HG03159 (cell line): ENCODE data around the gene DUSP18.
"Not testable (repeated sequence)": the region's sequence is repeated elsewhere in the genome, so short reads cannot be mapped to it uniquely, and the experiment has no call there.

Experiments
- ATAC-seq: cut with Tn5 transposase; IDR thresholded peaks from one replicate; pipeline ENCODE4 v1.9.1; 2021; ENCODE audit warnings: mild to moderate bottlenecking, moderate library complexity; ENCODE audit not compliant: unreplicated experiment

Gene DUSP18

GRCh38 chr22:30640839-30641430, 26.7 kb downstream of the DUSP18 start:
- no peak for ATAC-seq

GRCh38 chr22:30640361-30640760, 27.3 kb downstream of the DUSP18 start:
- ATAC-seq = no peak

- ATAC-seq = no peak
Measured at GRCh38 chr22:30637701-30638114, 30.0 kb downstream of the DUSP18 start.

DNA sequence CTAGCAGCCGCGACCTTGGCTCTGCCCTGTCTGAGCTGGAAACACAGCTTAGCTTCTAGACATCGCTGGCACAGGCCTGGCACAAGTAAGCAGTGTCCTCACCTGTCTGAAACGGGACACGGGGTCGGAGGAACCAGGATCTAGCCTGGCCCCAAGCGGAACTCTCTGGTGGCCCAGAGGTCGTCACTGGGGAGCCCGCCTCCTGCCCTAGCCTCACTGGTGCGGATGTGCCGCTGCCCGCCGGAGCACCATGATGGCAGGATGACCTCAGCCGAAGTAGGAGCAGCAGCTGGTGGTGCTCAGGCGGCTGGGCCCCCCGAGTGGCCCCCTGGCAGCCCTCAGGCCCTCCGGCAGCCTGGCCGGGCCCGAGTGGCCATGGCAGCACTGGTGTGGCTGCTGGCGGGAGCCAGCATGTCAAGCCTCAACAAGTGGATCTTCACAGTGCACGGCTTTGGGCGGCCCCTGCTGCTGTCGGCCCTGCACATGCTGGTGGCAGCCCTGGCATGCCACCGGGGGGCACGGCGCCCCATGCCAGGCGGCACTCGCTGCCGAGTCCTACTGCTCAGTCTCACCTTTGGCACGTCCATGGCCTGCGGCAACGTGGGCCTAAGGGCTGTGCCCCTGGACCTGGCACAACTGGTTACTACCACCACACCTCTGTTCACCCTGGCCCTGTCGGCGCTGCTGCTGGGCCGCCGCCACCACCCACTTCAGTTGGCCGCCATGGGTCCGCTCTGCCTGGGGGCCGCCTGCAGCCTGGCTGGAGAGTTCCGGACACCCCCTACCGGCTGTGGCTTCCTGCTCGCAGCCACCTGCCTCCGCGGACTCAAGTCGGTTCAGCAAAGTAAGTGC, 31.2 kb downstream of the DUSP18 start:
- ATAC-seq = no peak

DNA sequence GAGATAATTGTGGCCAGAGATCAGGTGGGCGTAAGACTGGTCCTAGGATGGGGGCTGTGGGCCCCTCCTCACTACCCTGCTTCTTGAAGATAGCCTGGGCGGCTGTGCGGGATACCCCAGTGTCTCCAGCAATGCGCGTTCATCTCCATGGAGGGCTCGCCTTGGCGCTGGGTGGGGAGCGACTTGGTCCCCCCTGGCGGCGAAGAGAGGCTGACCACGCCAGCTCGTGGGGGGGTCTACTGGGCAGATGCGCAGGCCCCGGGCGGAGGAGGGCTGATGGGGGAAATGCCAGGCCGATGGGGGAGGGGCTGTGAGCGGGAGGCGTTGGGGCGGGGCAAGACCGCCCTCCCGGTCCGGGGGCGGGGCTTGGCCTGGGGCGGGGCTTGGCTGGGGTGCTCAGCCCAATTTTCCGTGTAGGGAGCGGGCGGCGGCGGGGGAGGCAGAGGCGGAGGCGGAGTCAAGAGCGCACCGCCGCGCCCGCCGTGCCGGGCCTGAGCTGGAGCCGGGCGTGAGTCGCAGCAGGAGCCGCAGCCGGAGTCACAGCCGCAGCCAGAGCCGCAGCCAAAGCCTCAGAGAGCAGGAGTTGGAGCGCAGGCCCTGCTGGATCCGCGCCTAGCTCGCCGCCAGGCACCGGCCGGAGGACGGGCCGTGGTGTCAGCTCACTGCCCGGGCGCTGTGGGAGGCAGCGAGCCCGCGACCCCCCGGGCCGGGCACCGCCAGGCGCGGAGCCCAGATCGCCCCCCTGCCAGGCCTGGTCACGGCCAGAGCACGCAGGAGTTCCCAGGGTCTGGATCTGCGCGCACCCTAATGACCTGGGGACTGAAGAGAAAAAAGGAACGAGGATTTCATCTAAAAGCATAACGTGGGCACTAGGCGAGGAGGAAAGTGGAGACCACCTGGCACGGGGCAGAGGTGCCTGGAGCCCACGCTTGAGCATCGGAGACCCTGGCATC, 32.1 kb downstream of the DUSP18 start, which contains the start of gene SLC35E4:
SLC35E4 (plus strand) TSS at position 509 of the 953 bp plus-strand sequence. CDS start 670 bp downstream, outside the sequence.
- peak; percentile 44 for ATAC-seq

- peak; percentile 46 for ATAC-seq
Measured at GRCh38 chr22:30634471-30635233, 33.0 kb downstream of the DUSP18 start.

- ATAC-seq = not testable (repeated sequence)
Measured at GRCh38 chr22:30631469-30631868, 36.2 kb downstream of the DUSP18 start.

- ATAC-seq = no peak
Measured at GRCh38 chr22:30628491-30628890, 39.2 kb downstream of the DUSP18 start.

- no peak for ATAC-seq
Measured at GRCh38 chr22:30627471-30627870, 40.2 kb downstream of the DUSP18 start.

GRCh38 chr22:30626413-30626812, 41.3 kb downstream of the DUSP18 start:
- no peak for ATAC-seq

GRCh38 chr22:30619909-30620308, 47.8 kb downstream of the DUSP18 start:
- not testable (repeated sequence) for ATAC-seq

- no peak for ATAC-seq
Measured at GRCh38 chr22:30617819-30618218, 49.9 kb downstream of the DUSP18 start.

DNA sequence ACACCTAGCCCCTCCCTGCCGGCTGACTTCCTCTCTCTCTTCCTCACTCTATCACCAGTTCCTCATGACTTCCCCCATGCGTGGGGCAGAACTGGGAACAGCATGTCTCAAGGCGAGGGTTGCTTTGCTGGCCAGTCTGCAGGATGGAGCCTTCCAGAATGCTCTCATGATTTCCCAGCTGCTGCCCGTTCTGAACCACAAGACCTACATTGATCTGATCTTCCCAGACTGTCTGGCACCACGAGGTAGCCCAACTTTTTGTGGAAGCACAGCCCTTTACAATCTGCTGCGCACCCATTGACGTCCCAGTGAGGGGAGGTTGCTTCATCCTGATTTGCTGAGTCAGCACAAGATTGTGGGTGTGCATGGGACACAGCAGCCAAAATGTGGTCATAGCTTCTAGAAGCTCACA, 52.1 kb downstream of the DUSP18 start:
- ATAC-seq = no peak

- no peak for ATAC-seq
Measured at GRCh38 chr22:30614879-30615278, 52.8 kb downstream of the DUSP18 start.

- ATAC-seq = no peak
Measured at GRCh38 chr22:30614268-30614667, 53.4 kb downstream of the DUSP18 start.

DNA sequence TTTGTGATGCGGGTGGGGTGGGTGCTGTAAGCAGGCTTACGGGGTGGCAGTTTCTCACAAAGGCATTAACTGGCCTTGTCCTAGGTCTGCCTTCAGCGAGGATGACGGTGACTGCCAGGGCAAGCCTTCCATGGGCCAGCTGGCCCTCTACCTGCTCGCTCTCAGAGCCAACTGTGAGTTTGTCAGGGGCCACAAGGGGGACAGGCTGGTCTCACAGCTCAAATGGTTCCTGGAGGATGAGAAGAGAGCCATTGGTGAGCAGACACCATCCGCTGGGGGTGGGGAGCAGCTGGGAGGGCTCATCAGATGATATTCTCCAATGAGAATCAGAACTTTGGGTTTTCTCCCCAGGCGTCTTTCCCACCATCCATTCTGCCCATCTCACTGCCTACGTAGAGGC, 54.9 kb downstream of the DUSP18 start:
- no peak for ATAC-seq
